ENCODE measurements around the gene KCNMB1.

GRCh38 chr5:170345971-170346370 is 43.2 kb downstream of the KCNMB1 start:
- TF ChIP-seq, protein P1, sequence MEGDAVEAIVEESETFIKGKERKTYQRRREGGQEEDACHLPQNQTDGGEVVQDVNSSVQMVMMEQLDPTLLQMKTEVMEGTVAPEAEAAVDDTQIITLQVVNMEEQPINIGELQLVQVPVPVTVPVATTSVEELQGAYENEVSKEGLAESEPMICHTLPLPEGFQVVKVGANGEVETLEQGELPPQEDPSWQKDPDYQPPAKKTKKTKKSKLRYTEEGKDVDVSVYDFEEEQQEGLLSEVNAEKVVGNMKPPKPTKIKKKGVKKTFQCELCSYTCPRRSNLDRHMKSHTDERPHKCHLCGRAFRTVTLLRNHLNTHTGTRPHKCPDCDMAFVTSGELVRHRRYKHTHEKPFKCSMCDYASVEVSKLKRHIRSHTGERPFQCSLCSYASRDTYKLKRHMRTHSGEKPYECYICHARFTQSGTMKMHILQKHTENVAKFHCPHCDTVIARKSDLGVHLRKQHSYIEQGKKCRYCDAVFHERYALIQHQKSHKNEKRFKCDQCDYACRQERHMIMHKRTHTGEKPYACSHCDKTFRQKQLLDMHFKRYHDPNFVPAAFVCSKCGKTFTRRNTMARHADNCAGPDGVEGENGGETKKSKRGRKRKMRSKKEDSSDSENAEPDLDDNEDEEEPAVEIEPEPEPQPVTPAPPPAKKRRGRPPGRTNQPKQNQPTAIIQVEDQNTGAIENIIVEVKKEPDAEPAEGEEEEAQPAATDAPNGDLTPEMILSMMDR (IDR thresholded peaks at IDR 0.05), result no peak
- TF ChIP-seq POLR2A (IDR thresholded peaks at IDR 0.05), result no peak
- no peak for TF ChIP-seq POLR2AphosphoS5 (IDR thresholded peaks at IDR 0.05; ENCODE audit: insufficient read depth in 1 of 2, low read depth in 1 of 2)
